DND-41 (cell line): ENCODE data around the gene RCCD1.

Experiments used
- ATAC-seq: fragments of 200-7000 bp; cut with Tn5 transposase; 3 replicates; pipeline ENCODE4 v1.9.1; 2021; ENCODE audit warnings: low read depth; ENCODE audit not compliant: insufficient read depth
- DNase-seq: peaks from one replicate; pipeline ENCODE4 v3.0.0-alpha.2; 2020
- H2AFZ ChIP-seq: 2 replicates; pipeline ENCODE4 v1.6.0; 2012; ENCODE audit warnings: low read depth, low read length
- H3K27ac ChIP-seq: 2 replicates; pipeline ENCODE4 v1.5.1; 2012; ENCODE audit warnings: low read length, inconsistent platforms
- H3K27me3 ChIP-seq: fragments of 200-600 bp; sonication (generic); 2 replicates; pipeline ENCODE4 v1.6.0; 2012; ENCODE audit warnings: low read length, mild to moderate bottlenecking, inconsistent platforms; ENCODE audit not compliant: insufficient read depth, poor library complexity
- H3K36me3 ChIP-seq: 2 replicates; pipeline ENCODE4 v1.5.1; 2012; ENCODE audit warnings: low read length, inconsistent platforms; ENCODE audit not compliant: insufficient read depth
- H3K4me1 ChIP-seq: 2 replicates; pipeline ENCODE4 v1.5.1; 2012; ENCODE audit warnings: mild to moderate bottlenecking, low read length; ENCODE audit not compliant: insufficient read depth
- H3K4me2 ChIP-seq: 2 replicates; pipeline ENCODE4 v1.6.0; 2012; ENCODE audit warnings: mild to moderate bottlenecking, moderate library complexity, low read length, inconsistent platforms; ENCODE audit not compliant: insufficient read depth
- H3K4me3 ChIP-seq, 2 experiments: fragments of 200-600 bp in 1 of 2; shearing (Covaris generic) in 1 of 2; 2 replicates each; pipeline ENCODE4 v1.5.1; 2012 to 2016; ENCODE audit warnings: inconsistent platforms in 2 of 2, low read length in 2 of 2, mild to moderate bottlenecking in 2 of 2, low read depth in 1 of 2, moderate library complexity in 1 of 2
- H3K79me2 ChIP-seq: 2 replicates; pipeline ENCODE4 v1.6.0; 2012; ENCODE audit warnings: low read length, inconsistent platforms; ENCODE audit not compliant: insufficient read depth
- H3K9ac ChIP-seq: 2 replicates; pipeline ENCODE4 v1.6.0; 2012; ENCODE audit warnings: low read depth, mild to moderate bottlenecking, inconsistent platforms, low read length, moderate library complexity
- H3K9me3 ChIP-seq: 2 replicates; pipeline ENCODE4 v1.5.1; 2012; ENCODE audit warnings: low read length, moderate library complexity, mild to moderate bottlenecking, inconsistent platforms; ENCODE audit not compliant: insufficient read depth, severe bottlenecking
- H4K20me1 ChIP-seq: 2 replicates; pipeline ENCODE4 v1.6.0; 2012; ENCODE audit warnings: low read length; ENCODE audit not compliant: insufficient read depth
- CTCF ChIP-seq: IDR thresholded peaks from 2 replicates; pipeline ENCODE4 v1.5.1; 2012; ENCODE audit warnings: borderline replicate concordance, low read length, moderate library complexity, mild to moderate bottlenecking; ENCODE audit not compliant: poor library complexity, severe bottlenecking; ENCODE audit errors: extremely low read depth
- EZH2 ChIP-seq: IDR thresholded peaks from 3 replicates; pipeline ENCODE4 v1.6.1; 2012; ENCODE audit warnings: borderline replicate concordance, low read depth, mild to moderate bottlenecking, moderate library complexity, low read length, inconsistent platforms; ENCODE audit not compliant: severe bottlenecking

The RCCD1 gene

GRCh38 chr15:90945091-90945490 lies 9.6 kb upstream of the RCCD1 start:
- no peak for DNase-seq
- peaks cover 79% of the 10 kb centered on the region for H3K36me3 ChIP-seq
- no peaks in the 10 kb centered on the region for H3K9me3 ChIP-seq
- H3K9ac ChIP-seq, result no peak overlapping the region
- no peaks in the 10 kb centered on the region for H3K79me2 ChIP-seq
- no peak overlapping the region for H3K4me2 ChIP-seq
- no peak overlapping the region for H2AFZ ChIP-seq
- ATAC-seq, result no peak
- no peak overlapping the region for H3K4me3 ChIP-seq
- H4K20me1 ChIP-seq, result no peaks in the 10 kb centered on the region
- H3K4me1 ChIP-seq, result no peaks in the 10 kb centered on the region
- H3K27ac ChIP-seq, result no peak overlapping the region
- no peak for TF ChIP-seq CTCF
- no peak for TF ChIP-seq EZH2
- no peaks in the 10 kb centered on the region for H3K27me3 ChIP-seq

DNA sequence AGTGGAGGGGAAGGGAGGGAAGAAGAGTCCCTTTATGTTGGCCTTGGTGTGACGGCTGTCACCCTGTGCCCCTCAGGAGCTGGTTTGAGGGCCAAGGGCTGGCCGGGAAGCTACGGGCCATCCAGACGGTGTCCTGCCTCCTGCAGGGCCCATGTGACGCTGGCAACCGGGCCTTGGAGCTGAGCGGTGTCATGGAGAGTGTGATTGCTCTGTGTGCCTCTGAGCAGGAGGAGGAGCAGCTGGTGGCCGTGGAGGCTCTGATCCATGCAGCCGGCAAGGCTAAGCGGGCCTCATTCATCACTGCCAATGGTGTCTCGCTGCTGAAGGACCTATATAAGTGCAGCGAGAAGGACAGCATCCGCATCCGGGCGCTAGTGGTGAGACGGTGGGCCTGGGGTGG lies 8.1 kb upstream of the RCCD1 start:
- H4K20me1 ChIP-seq, result no peaks in the 10 kb centered on the region
- H3K36me3 ChIP-seq, result peaks cover 83% of the 10 kb centered on the region
- H3K27ac ChIP-seq, result no peak overlapping the region

GRCh38 chr15:90946941-90947576 lies 7.6 kb upstream of the RCCD1 start:
- Histone ChIP-seq H3K9me3 (no peaks in the 10 kb centered on the region), H4K20me1 (no peaks in the 10 kb centered on the region), H3K27me3 (no peaks in the 10 kb centered on the region), H3K4me1 (no peaks in the 10 kb centered on the region), H3K4me3 (no peak overlapping the region), H3K27ac (no peak overlapping the region), H3K79me2 (no peaks in the 10 kb centered on the region), H3K36me3 (peaks cover 85% of the 10 kb centered on the region), H2AFZ (no peak overlapping the region), H3K4me2 (no peak overlapping the region), H3K9ac (no peak overlapping the region)
- no peak for ATAC-seq
- TF ChIP-seq EZH2 (no peak), CTCF (no peak)
- DNase-seq, result no peak

More for the DNA sequence above, 8.1 kb upstream of the RCCD1 start:
- Histone ChIP-seq H3K9me3 (no peaks in the 10 kb centered on the region), H3K4me3 (no peak overlapping the region), H3K27me3 (no peaks in the 10 kb centered on the region), H3K4me2 (no peak overlapping the region), H3K9ac (no peak overlapping the region), H2AFZ (no peak overlapping the region), H3K4me1 (no peaks in the 10 kb centered on the region), H3K79me2 (no peaks in the 10 kb centered on the region)
- no peak for TF ChIP-seq CTCF
- TF ChIP-seq EZH2, result no peak
- no peak for DNase-seq
- ATAC-seq, result no peak
